Glomerular endothelial cell (primary cell): ENCODE results near the gene KCNE1. TPM values are rescaled to one million over a fixed set of nuclear protein-coding genes. Genes with fewer than 3 reads are reported as not detected.
"Not testable (repeated sequence)": the region's sequence is repeated elsewhere in the genome, so short reads cannot be mapped to it uniquely, and the experiment has no call there.

Source experiments
- DNase-seq: peaks from one replicate; pipeline ENCODE4 v3.0.0-alpha.2; 2011; ENCODE audit warnings: low read depth, low spot score; ENCODE audit errors: extremely low read depth
- total RNA-seq: library from RNA; depleted of rRNA; stranded (reverse); fragments of >200 nt; gene quantifications from 2 replicates; pipeline ENCODE4 v1.2.3, GENCODE V29; 2015

Gene KCNE1
- total RNA-seq, 1 donor from 2014 or later: 0.29 TPM

DNA sequence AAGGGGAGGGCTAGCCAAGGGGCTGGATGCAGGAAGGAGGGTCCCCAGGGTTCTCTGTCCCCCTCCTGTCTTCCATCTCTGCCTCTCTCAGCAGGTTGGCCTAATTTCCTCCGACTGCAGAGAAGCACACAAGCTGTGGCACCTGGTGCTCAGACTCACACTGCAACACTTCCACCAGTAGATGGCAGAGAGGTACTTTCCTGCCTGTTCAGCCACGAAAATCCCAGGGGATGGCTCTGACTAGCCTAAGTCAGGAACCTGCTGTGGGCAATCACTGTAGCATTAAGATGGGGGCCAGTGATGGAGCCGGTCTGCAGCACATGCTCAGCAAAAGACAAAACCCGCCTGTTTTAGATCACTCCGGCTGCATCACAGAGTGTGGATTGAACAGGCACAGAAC lies 82.3 kb downstream of the KCNE1 start:
- not testable (repeated sequence) for DNase-seq

GRCh38 chr21:34428441-34428840 lies 83.6 kb downstream of the KCNE1 start:
- not testable (repeated sequence) for DNase-seq

DNA sequence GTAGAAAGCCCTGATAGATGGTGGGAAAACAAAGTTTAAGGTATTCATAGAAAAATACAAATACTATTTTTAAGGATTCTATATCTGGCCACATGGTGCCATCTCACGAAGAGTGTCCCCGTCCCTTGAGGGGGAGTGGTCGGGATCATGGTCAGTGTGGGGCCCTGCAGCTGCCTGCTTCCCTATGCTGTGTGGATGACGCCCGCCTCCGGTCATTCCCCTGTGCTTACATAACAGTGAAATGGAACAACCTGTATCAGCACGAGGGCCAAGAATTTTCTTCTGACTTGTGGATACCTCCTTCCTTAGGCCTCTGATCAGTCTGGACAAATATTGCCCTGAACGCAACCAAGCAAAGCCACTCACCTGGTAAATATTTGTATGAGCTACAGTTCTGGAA lies 84.7 kb downstream of the KCNE1 start:
- DNase-seq: not testable (repeated sequence)

DNA sequence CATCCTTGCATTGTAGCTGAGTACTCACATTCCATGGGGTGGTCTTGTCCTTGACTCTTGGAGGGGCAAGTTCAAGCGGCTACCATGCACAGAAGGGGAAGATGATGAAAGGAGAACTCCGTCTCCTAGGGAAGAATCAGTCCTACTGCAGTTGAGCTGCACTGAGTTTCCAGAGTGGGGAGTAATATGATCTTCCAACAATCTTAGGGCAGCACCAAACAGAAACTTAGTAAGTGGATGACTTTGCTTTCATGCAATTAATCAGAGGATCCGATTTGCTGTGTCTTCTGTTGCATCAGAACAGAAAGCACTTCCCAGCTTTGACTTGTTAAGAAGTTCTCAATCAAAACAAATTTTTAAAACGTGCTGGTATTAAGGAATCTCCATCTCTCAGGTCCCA lies 88.2 kb downstream of the KCNE1 start, which contains the start of gene SMIM34:
TSS of gene SMIM34 (minus strand) at position 147 of the 400 bp plus-strand sequence. CDS start at position 35, 112 bp downstream.
- DNase-seq: not testable (repeated sequence)

DNA sequence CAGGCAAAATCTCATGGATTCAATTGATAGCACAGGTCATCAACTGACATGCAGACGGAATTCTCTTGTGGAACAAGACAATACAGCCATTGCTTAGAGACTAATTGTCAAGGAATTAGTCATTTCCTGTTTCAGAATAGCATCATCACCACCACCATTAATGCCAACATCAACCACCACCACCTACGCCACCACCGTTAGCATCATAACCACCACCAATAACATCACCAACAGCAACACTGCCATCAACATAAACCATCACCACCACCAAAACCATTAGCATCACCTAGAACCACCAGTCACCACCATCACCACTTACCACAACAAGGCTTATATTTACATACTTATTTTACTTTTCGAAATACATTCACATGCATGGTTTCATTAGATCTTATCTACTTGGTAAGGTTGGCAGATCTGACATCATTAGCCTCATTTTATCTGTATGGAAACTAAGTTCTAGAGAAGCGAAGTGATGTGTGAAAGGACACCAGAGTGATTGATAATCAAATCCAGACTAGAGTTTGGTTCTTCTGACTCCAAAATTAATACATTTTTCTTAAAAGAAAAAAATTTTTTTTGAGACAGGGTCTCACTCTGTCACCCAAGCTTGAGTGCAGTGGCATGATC lies 94.4 kb downstream of the KCNE1 start:
- not testable (repeated sequence) for DNase-seq

GRCh38 chr21:34407294-34407693 lies 104.7 kb downstream of the KCNE1 start:
- not testable (repeated sequence) for DNase-seq

DNA sequence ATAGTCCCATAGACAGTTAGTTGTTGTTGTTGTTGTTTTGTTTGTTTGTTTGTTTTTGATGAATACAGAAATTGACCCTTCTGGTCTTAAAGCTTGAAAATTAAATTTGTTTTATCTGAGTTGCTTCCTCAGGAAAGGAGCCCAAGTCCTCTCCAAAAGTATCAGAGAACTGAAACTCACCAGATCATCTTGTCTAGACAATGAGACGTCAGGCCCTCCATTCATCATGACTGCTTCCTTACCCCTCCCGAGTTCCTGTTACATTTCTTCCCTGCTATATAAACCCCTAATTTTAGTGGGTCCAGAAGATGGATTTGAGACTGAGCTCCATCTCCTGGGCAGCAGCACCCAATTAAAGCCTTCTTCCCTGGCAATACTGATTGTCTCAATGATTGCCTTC lies 105.3 kb downstream of the KCNE1 start:
- DNase-seq: not testable (repeated sequence)

GRCh38 chr21:34406102-34406501 lies 105.9 kb downstream of the KCNE1 start:
- DNase-seq: not testable (repeated sequence)

GRCh38 chr21:34405686-34406085 lies 106.3 kb downstream of the KCNE1 start:
- not testable (repeated sequence) for DNase-seq

DNA sequence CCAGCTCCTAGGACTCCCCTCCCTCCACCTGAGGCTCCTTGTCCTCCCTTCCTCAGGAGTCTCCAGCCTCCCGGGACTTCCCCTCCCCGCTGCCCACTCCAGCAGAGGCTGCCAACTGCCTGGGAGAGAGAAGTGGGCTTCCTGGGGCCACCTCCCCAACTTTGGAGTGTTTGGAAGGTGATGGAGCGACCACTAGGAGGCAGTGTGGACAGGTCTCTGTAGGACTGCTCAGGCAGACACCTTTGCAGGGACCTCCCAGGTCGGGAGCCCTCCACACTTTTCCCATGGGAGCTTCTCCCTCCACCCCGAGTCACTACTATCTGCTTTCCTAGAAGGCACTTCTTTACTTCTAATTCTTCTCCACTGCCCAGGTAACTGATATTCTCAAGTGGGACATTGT lies 107.3 kb downstream of the KCNE1 start:
- not testable (repeated sequence) for DNase-seq

DNA sequence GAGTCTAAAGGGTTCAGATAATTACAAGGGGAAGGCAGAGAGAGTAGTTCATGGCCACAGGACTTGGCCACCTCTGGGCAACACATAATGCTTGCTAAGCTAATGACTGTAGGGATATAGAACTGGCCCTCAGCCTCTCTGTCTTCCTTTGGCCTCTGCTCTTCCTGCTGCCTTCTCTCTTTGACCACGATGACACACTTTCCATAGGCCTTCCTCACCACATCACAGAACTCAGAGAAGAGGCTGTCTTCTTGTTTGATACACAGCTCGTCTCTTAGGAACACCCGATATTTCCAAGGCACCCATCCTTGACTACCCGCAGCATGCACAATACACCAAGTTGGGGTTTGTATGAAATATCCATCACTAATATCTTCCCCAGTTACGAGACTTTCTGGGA lies 111.5 kb downstream of the KCNE1 start:
- DNase-seq: not testable (repeated sequence)

Other genes starting within 250 kb of the KCNE1 start
- gene KCNE2, start 148.2 kb downstream of the KCNE1 start, total RNA-seq: not detected in 2 replicates
- 1.6 and 27.7 TPM in 2 replicates for gene SMIM11, start 136.7 kb downstream of the KCNE1 start, total RNA-seq
- not detected in 2 replicates for gene SMIM34, start 88.3 kb downstream of the KCNE1 start, total RNA-seq
- 25.2 and 42.8 TPM in 2 replicates for gene RCAN1, start 102.9 kb upstream of the KCNE1 start, total RNA-seq
- gene CLIC6, start 156.8 kb upstream of the KCNE1 start, total RNA-seq: 0.15 TPM in 1 of 2 replicates, not detected in the other